Limb (tissue), 2 donors: ENCODE results near the gene SNPH.

Experiments
- DNase-seq, 2 donors: peaks; one replicate each; pipeline ENCODE4 v3.0.0-alpha.2; 2016; ENCODE audit errors: extremely low spot score in 2 of 2

SNPH gene

GRCh38 chr20:1306316-1307135 lies 40.4 kb downstream of the SNPH start:
- no peak for DNase-seq

GRCh38 chr20:1307171-1307570 lies 41.1 kb downstream of the SNPH start:
- DNase-seq, result no peak

GRCh38 chr20:1307571-1307971 lies 41.5 kb downstream of the SNPH start:
- DNase-seq, result no peak

- no peak for DNase-seq
Measured at GRCh38 chr20:1308067-1308701, 42.1 kb downstream of the SNPH start.

- DNase-seq, result no peak
Measured at GRCh38 chr20:1308702-1309095, 42.6 kb downstream of the SNPH start.

- no peak for DNase-seq
Measured at GRCh38 chr20:1309439-1309847, 43.3 kb downstream of the SNPH start.

GRCh38 chr20:1310071-1310470 lies 44.0 kb downstream of the SNPH start:
- no peak for DNase-seq

- no peak for DNase-seq
Measured at GRCh38 chr20:1310506-1311190, 44.6 kb downstream of the SNPH start.

GRCh38 chr20:1312308-1312707 lies 46.2 kb downstream of the SNPH start:
- DNase-seq, result no peak

- DNase-seq, result no peak
Measured at GRCh38 chr20:1312904-1313235, 46.8 kb downstream of the SNPH start.

GRCh38 chr20:1313236-1313964 lies 47.3 kb downstream of the SNPH start:
- DNase-seq, result peak; percentile 78 to 83

- DNase-seq, result no peak
Measured at GRCh38 chr20:1315804-1316203, 49.7 kb downstream of the SNPH start.

- DNase-seq, result no peak
Measured at GRCh38 chr20:1317545-1318255, 51.6 kb downstream of the SNPH start.

- no peak for DNase-seq
Measured at GRCh38 chr20:1319051-1319450, 53.0 kb downstream of the SNPH start.

- DNase-seq, result no peak
Measured at GRCh38 chr20:1319462-1319861, 53.4 kb downstream of the SNPH start.

- no peak for DNase-seq
Measured at GRCh38 chr20:1320016-1320415, 53.9 kb downstream of the SNPH start.

GRCh38 chr20:1320902-1321653 lies 55.0 kb downstream of the SNPH start:
- DNase-seq, result no peak

GRCh38 chr20:1321654-1321939 lies 55.5 kb downstream of the SNPH start:
- DNase-seq, result no peak

GRCh38 chr20:1322511-1323245 lies 56.6 kb downstream of the SNPH start:
- no peak for DNase-seq

GRCh38 chr20:1323256-1323655 lies 57.2 kb downstream of the SNPH start:
- no peak for DNase-seq
